Hindlimb muscle (tissue), 1 donor: ENCODE results near the gene UBTD2. TPM values are rescaled to one million over a fixed set of nuclear protein-coding genes. Genes with fewer than 3 reads are reported as not detected.
"Not testable (repeated sequence)": the region's sequence is repeated elsewhere in the genome, so short reads cannot be mapped to it uniquely, and the experiment has no call there.

Experiments used
- DNase-seq: peaks from one replicate; pipeline ENCODE4 v3.0.0-alpha.2; 2013
- polyA plus RNA-seq: library from polyadenylated mRNA; unstranded; fragments of 120-200 nt; gene quantifications from one replicate; pipeline ENCODE4 v1.2.1, GENCODE V29; 2013; ENCODE audit not compliant: insufficient read length

UBTD2 gene
- polyA plus RNA-seq, 1 donor: 55.2 TPM

DNA sequence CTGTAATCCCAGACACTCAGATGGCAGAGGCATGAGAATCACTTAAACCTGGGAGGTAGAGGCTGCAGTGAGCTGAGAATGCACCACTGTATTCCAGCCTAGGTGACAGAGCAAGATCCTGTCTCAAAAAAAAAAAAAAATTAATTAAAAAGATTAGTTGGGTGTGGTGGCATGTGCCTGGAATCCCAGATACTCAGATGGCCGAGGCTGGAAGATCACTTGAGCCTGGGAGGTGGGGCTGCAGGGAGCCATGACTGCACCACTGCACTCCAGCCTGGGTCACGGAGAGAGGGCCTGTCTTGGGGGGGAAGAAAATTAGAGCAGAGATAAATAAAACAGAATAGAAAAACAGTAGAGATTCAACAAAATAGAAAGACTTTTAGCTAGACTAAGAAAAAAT, 34.9 kb downstream of the UBTD2 start:
- DNase-seq: no peak

DNA sequence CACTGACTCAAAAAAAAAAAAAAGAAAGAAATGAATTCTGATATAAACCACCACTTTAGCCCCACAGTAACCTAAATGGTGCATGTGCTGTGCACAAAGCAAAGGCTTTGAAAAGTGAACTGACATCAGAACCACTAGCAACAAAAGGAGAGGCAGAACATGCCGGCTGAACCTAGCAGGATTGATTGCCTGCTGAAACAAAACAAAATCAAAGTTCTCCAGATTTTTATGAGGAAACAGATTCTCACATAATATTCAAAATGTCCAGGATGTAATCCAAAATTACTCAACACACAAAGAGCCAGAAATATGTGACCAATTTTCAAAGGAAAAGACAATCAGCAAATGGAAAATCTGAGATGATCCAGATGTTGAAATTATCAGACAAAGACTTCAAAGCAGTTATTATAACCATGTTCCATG, 37.9 kb downstream of the UBTD2 start:
- DNase-seq: no peak

DNA sequence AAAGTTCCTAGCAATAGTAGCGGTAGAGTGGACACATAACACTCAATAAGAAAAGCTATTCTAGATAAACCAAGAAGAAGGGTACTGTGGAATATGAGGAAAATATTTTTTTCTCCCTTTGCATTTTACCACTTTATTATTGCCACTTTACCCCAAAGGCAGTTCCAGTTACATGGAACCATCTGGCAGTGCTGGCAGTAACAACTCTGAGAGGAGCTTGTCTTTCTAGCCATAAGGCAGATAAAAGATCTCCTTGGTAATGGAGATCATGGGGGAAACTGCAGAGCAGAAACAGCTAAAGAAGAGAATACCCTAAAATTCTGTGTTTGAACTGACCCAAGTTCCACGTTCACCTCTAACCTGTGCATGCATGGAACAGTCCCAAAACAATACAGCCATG, 38.5 kb downstream of the UBTD2 start:
- DNase-seq: no peak

DNA sequence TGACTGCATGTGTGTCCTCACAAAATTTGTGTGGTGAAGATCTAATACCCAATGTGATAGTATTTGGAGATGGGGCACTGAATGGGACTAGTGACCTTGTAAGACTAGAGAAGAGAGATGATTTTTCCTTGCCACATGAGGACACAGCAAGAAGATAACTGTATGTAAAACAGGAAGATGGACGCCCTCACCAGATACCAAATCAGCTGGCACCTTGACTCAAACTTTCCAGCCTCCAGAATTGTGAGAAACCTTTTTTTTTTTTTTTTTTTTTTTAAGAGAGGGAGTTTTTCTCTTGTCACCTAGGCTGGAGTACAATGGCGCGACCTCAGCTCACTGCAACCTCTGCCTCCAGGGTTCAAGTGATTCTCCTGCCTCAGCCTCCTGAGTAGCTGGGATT, 40.3 kb downstream of the UBTD2 start:
- no peak for DNase-seq

DNA sequence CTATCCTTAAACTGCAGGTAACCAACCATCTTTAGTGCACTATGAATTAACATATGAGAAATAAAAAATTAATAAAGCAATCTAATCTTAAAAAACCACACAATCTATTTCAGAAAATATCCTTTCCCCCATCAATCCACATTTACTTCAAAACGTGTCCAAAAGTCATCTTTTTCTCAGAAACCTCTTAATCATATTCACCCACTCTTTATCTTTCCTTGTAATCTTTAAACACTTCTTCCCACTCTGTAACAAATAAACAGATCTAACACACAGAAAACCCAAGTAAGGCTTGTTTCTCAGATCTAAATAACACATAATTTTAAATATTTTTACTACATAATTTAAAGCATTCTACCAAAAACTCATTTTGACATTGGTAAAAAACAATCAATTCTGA, 45.2 kb downstream of the UBTD2 start:
- no peak for DNase-seq

DNA sequence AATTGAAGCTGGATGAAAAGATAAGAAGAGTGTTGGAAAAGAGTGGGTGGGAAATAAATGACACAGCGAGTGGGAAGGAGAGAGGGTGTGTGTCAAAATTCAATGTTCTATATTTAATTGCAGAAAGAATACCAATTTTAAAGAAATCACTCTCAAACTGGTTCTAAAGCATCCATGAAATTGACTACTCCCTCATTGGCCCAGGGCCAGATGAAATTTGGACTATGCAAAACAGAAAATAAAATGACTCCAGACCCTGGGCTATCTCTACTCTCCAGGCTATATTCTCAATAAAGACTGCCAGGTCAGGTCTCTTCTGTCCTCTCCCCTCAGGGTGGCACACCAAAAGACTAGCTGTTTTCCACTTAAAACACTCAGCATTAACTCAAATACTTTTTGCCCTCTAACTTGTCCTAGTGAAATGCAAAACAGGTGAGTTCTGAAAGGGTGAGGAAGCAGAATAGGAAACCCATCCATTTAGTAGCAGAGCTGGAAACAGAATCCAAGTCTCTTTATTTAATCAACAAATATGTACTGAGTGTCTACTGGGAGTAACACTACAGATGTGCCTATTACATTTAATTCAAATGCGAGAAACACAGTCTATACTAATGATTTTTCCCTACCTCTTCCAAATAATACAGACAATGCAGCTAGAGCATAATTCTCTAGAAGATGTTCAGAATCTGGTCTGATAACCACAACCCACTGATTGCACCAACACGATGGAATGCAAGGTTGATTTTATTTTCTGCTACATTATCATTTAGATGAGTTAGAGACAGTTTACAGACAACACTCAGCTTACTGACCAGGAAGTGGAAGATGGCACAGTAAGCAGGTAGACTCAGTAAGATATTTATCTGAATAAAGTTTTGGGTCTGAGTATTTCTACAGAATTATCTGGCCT, 47.5 kb downstream of the UBTD2 start:
- peak; percentile 22 for DNase-seq

DNA sequence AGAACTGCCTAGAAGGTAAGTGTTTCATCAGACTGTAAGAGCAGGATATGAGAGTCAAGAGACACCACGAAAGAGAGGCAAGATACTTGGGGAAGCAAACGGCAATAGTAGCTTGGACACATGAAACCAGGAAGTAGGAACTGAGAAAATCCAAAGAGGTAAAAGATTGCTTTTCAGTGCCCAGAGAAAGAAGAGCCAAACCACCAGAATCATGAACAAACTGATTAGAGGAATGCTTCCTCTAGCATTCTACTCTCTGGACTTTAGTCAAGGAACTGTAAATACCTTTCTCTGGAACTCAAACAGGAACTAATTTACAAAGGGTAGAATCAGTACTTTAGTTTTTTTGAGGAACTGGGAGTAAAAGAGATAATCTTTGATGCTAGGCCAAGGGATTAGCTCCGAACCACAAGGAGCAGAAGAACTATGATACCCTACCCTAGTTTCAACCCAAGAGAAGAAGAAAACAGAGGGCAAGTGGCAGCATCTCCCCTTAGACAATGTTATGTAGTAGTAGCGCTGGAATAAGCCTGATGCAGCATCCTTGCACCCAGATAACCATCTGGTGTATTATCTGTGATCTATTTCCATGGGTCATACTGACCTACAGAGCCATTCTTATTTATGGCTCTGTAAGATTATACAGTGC, 48.3 kb downstream of the UBTD2 start:
- peak; percentile 7 for DNase-seq

DNA sequence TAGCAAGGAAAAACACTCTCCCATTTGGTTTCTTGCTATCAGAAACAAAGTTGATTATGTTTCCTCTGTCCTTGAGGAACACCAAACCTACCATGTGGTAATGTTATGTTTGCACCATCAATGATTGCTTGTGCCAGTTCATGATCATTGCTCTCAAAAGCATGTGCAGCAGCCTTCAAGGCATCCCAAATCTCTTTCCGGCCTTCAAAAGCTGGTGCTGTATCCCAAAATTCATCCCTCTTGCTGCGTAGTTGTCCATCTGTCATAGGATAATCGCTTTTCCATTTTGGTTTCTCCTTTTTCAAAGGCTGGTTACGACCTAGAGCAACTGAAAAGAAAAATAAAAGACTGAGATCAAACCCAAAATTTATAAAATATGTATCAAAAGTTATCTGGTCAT, 49.5 kb downstream of the UBTD2 start:
- no peak for DNase-seq

DNA sequence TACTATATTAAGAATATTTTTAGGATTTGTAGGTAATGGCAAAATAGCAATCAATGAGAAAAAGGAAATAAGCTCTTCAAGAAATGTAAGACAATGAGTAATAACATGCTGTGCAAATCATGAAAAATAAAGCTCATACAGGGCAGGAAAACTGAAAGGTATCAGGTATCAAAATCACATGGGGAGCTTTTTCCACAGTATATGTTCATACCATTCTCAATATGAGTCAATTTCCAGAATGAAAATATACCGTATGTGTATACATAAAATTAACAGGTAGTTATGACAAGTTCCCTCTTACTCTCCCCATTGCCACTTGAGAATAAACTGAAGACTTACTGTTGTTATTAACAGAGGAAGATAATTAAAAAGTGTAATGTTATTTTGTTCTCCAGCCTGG, 53.7 kb downstream of the UBTD2 start:
- no peak for DNase-seq

DNA sequence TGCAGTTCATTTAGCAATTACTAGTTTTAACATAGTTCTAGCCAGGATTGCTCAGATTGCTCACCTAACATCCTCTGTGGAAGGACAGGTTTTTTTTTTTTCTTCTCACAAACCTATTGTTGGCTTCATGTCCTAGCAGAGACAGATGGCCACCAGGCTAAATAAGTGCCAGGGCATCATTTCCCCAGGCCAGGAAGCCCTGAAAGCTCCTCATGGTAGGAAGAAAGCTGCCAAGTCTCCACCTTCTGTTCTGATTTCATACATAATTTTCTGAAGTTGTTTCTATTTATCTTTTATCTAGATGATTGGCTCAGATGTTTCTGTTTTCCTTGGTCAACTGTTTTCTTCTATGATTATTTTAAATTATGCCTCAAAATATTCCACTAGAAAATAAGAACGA, 58.6 kb downstream of the UBTD2 start:
- no peak for DNase-seq

DNA sequence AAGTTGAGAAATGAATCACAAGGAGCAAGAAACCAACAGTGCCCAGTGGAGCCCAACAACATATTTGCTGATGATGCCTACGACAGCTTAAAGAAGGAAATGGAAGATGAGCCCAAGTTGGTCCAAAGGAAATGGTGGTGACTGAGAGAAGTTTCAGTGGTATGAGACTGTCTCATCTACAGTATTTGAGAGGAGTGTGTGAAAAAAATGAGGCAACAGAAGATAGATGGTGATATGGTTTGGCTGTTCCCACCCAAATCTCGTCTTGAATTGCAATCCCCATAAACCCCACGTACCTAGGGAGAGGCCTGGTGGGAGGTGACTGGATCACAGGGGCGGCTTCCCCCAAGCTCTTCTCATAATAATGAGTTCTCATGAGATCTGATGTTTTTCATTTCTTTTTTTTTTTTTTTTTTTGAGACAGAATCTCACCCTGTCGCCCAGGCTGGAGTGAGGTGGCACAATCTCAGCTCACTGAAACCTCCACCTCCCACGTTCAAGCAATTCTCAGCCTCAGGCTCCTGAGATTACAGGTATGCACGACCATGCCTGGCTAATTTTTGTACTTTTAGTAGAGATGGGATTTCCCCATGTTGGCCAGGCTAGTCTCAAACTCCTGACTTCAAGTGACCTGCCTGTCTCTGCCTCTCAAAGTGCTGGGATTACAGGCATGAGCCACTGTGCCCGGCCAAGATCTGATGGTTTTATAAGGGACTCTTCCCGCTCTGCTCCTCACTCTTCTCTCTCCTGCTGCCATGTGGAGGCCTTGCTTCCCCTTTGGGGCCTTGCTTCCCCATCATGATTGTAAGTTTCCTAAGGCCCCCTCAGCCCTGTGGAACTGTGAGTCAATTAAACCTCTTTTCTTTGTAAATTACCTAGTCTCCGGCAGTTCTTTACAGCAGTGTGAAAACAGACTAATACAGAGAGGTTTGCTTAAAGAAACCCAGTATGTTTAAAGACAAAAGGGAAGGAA, 59.4 kb downstream of the UBTD2 start:
- DNase-seq: no peak

DNA sequence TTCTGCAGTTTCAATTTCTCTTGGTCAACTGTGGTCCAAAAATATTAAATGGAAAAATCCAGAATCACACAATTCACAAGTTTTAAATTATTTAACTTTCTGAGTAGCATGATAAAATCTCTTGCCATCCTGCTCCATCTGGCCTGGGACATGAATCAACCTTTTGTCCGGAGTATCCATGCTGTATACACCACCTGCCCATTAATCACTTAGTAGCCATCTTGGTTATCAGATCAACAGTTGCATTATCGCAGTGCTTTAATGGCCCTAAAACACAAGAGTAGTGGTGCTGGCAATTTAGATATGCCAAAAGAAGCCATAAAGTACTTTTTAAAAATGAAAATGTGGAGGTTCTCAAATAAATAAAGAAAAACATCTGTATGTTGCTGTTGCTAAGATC, 64.3 kb downstream of the UBTD2 start:
- DNase-seq: no peak

DNA sequence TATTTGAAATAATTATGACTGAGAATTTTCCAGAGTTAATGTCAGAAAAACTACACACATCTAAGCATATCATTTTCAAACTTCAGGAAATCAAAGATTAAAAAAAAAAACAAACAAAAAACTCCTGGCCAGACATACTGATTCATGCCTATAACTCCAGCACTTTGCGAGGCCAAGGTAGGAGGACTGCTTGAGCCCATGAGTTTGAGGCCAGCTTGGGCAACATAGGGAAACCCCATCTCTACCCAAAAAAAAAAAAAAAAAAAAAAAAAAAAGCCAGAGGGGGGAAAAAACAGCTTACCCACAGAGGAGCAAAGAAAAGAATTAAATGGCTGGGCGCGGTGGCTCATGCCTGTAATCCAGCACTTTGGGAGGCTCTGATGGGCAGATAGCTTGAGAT, 67.2 kb downstream of the UBTD2 start:
- DNase-seq: no peak

DNA sequence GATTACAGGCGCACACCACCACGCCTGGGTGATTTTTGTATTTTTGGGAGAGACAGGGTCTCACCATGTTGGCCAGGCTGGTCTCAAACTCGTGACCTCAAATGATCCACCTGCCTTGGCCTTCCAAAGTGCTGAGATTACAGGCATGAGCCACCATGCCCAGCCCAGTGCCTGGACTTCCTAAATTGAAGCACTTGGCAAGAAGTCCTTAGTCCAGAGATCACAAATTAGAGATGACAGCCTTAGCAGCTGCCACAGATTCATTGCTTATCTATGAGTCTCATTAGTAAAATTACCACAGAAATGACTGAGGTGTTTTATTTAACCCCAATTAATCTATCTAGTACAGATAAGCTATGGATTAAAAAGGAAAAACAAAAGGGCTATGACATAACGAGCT, 70.4 kb downstream of the UBTD2 start:
- no peak for DNase-seq

DNA sequence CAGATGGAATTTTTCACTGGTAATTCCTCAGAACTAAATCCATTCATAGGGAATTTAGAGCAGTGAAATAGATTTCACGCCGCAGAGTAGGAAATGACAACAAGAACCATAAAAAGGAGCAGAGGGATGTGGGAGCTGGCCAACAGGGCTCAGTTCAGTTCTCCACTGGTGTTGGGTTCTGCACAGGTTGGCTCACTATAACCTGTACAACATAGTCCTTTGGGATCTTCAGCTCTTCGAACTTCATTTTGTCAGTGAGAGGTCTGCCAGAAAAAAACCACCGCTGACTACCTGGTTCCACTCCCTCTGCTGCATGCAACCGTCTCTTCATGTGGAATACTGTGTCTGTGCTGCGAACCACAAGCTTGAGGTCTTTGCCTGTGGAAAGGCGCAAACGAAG, 71.9 kb downstream of the UBTD2 start:
- DNase-seq: no peak

DNA sequence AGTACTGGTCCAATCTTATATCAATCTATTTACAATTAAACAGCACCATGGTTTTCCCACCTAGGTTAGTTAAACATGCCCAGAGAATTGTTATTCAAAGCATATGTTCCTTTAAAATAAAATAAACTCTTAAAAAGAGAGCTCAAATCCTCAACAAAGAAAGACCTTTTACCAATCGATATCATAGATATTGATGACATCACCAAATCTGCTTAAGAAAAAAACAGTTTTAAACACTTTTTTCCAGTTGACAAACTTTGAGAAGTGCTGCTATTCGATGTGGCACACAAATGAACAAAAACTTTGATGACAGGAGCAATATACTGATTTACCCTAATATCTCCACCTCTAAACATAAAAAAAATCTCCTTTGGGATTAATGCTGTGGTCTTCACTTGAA, 73.8 kb downstream of the UBTD2 start:
- no peak for DNase-seq

DNA sequence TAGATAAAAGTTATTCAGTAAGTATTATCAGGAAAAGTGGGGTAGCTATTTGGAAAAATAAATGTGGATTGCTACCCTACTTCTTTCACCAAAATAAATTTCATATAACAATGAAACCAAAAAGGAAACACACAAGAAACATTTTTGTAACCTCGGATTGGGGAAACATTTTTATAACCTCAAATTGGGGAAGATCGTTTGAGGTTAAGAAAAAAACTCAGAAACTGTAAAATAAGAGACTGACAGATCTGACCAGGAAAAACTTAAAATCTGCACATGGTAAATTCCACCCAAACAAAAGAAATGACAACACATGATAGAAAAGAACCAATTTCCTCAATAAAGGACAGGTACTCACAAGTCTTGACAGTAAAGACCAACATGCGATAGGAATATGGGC, 76.1 kb downstream of the UBTD2 start:
- DNase-seq: no peak

DNA sequence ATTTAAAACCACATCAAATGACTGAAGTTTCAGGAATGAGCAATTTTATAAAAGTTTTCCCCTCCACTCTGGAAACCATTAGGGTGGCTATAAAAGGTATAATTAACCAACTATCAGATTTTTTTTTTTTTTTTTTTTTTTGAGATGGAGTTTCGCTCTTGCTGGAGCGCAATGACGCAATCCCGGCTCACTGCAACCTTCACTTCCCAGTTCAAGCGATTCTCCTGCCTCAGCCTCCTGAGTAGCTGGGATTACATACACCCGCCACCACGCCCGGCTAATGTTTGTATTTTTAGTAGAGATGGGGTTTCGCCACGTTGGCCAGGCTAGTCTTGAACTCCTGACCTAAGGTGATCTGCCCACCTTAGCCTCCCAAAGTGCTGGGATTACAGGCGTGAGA, 77.6 kb downstream of the UBTD2 start:
- not testable (repeated sequence) for DNase-seq

DNA sequence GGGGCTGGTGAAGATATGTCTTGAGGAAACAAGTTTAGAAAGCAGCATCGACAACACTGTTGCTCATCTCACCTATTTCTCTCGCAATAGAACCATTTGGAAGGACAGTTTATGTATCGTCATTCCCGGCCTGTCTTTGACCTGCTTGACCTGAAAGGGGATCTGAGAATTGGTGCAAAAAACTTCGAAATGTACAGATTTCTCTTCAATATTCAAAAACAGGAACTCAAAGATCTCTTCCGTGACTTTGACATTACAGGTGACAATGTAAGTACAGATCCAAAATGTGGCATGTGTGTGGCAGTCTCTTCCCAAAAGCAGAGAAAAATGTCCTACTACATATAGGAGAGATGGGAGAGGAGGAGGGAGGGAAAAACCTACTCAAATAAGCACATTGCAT, 83.1 kb downstream of the UBTD2 start:
- no peak for DNase-seq

DNA sequence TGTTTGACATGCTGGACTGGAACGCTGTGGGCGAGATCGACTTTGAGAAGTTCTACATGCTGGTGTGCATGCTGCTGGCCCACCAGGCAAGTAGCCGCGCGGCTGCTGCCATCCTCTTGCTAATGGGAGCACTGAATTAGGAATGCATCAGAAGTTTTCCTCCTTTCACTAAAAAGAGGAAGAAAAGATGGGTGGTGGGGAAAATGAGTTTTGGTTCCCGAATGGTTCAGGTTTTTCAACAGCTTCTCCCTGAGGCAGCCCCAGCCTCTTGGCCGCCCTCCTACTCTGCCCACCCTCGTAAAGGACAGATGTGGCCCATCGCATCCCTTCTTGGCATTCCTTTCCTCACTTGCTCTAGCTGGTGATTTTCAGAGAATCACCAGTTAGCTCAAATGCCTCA, 84.1 kb downstream of the UBTD2 start:
- DNase-seq: no peak

DNA sequence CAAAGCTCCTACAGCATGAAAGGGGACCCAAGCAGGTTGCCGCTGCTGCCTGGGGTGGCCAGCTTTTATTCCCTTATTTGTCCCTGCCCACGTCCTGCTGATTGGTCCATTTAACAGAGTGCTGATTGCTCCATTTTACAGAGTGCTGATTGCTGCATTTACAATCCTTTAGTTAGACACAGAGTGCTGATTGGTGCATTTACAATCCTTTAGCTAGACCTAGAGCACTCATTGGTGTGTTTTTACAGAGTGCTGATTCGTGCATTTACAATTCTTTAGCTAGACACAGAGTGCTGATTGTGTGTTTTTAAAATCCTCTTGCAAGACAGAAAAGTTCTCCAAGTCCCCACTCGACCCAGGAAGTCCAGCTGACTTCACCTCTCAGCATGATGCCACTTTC, 85.8 kb downstream of the UBTD2 start:
- not testable (repeated sequence) for DNase-seq

DNA sequence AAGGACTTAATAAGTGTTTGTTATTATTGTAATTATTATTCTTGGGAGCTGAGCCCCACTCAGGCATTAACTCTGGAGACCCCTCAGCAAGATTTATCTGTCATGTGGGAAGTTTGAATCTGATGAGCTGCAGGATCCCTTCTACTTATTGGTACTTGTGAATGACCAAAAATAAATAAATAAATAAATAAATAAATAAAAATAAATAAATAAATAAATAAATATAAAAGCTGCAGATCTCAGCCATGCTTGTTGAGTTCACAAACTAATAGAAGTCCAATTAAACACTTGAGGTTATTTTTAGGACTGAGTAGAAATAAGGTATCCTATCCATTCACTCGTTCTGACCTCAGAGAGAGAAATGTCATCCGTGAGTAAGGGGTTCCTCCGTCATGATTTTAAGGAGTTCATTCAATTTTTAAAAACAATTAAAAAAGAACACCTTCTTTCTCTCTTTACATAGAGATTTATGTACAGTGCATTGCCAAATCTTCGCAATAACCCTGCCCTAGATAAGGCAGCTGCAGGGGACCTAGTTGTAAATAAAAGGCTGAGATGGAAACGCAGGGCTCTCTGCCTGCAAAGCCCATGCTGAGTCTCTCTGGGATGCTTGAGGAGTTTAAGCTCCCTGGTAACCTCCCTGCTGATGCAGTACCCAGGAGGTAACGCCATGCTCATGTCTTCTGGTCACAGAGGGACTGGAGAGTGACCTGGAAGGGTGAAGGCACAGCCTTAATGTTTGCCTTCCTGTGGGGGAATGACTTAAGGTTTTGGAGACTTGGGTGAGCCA, 88.4 kb downstream of the UBTD2 start:
- no peak for DNase-seq
